ENCODE data around the gene TMC1.
"Not testable (repeated sequence)": the region's sequence is repeated elsewhere in the genome, so short reads cannot be mapped to it uniquely, and the experiment has no call there.

The TMC1 gene

GRCh38 chr9:72478966-72479365 is 42.4 kb upstream of the TMC1 start:
- no peak for DNase-seq (ENCODE audit: low read depth)
- TF ChIP-seq MYC (IDR thresholded peaks at IDR 0.05; ENCODE audit: low read depth, low read length): no peak
- TF ChIP-seq POLR2A (IDR thresholded peaks at IDR 0.05; ENCODE audit: extremely low read depth, insufficient read length): no peak
- TF ChIP-seq CTCF (IDR thresholded peaks at IDR 0.05; ENCODE audit: low read depth, low read length): no peak
- TF ChIP-seq MAX (IDR thresholded peaks at IDR 0.05; ENCODE audit: low read depth, low read length): no peak
- H3K4me3 ChIP-seq (ENCODE audit: low read depth, low read length): no peak overlapping the region

GRCh38 chr9:72480261-72480660 is 41.1 kb upstream of the TMC1 start:
- not testable (repeated sequence) for H3K4me3 ChIP-seq (ENCODE audit: low read depth, low read length)

GRCh38 chr9:72480921-72481320 is 40.5 kb upstream of the TMC1 start:
- TF ChIP-seq MYC (IDR thresholded peaks at IDR 0.05; ENCODE audit: low read depth, low read length): no peak
- no peak for TF ChIP-seq POLR2A (IDR thresholded peaks at IDR 0.05; ENCODE audit: extremely low read depth, insufficient read length)
- no peak for TF ChIP-seq MAX (IDR thresholded peaks at IDR 0.05; ENCODE audit: low read depth, low read length)
- no peak for TF ChIP-seq CTCF (IDR thresholded peaks at IDR 0.05; ENCODE audit: low read depth, low read length)
- no peak for DNase-seq (ENCODE audit: low read depth)
- no peak overlapping the region for H3K4me3 ChIP-seq (ENCODE audit: low read depth, low read length)

More at GRCh38 chr9:72480261-72480660, 41.1 kb upstream of the TMC1 start:
- not testable (repeated sequence) for DNase-seq (ENCODE audit: low read depth)

GRCh38 chr9:72485821-72486593 is 35.4 kb upstream of the TMC1 start:
- TF ChIP-seq MAX (IDR thresholded peaks at IDR 0.05; ENCODE audit: low read depth, low read length) (no peak), MYC (IDR thresholded peaks at IDR 0.05; ENCODE audit: low read depth, low read length) (no peak), CTCF (IDR thresholded peaks at IDR 0.05; ENCODE audit: low read depth, low read length) (no peak), POLR2A (IDR thresholded peaks at IDR 0.05; ENCODE audit: extremely low read depth, insufficient read length) (no peak)
- no peak for DNase-seq (ENCODE audit: low read depth)
- no peak overlapping the region for H3K4me3 ChIP-seq (ENCODE audit: low read depth, low read length)

GRCh38 chr9:72486594-72486955 is 34.8 kb upstream of the TMC1 start:
- no peak for TF ChIP-seq MAX (IDR thresholded peaks at IDR 0.05; ENCODE audit: low read depth, low read length)
- TF ChIP-seq MYC (IDR thresholded peaks at IDR 0.05; ENCODE audit: low read depth, low read length): no peak
- no peak for TF ChIP-seq POLR2A (IDR thresholded peaks at IDR 0.05; ENCODE audit: extremely low read depth, insufficient read length)
- TF ChIP-seq CTCF (IDR thresholded peaks at IDR 0.05; ENCODE audit: low read depth, low read length): no peak

GRCh38 chr9:72487665-72488064 is 33.7 kb upstream of the TMC1 start:
- not testable (repeated sequence) for H3K4me3 ChIP-seq (ENCODE audit: low read depth, low read length); DNase-seq (ENCODE audit: low read depth)

More at GRCh38 chr9:72486594-72486955, 34.8 kb upstream of the TMC1 start:
- H3K4me3 ChIP-seq (ENCODE audit: low read depth, low read length): no peak overlapping the region
- no peak for DNase-seq (ENCODE audit: low read depth)

- no peak for DNase-seq (ENCODE audit: low read depth)
- TF ChIP-seq CTCF (IDR thresholded peaks at IDR 0.05; ENCODE audit: low read depth, low read length) (no peak), POLR2A (IDR thresholded peaks at IDR 0.05; ENCODE audit: extremely low read depth, insufficient read length) (no peak), MAX (IDR thresholded peaks at IDR 0.05; ENCODE audit: low read depth, low read length) (no peak), MYC (IDR thresholded peaks at IDR 0.05; ENCODE audit: low read depth, low read length) (no peak)
- H3K4me3 ChIP-seq (ENCODE audit: low read depth, low read length): no peak overlapping the region
Measured at GRCh38 chr9:72489986-72490385, 31.4 kb upstream of the TMC1 start.

Data from NB4 (cell line).